ENCODE measurements around the gene GGA1. TPM values are rescaled to one million over a fixed set of nuclear protein-coding genes. Genes with fewer than 3 reads are reported as not detected.

Gene GGA1
- total and polyA plus RNA-seq, 10 donors: 43.4 to 134 (median 83.4) TPM

DNA sequence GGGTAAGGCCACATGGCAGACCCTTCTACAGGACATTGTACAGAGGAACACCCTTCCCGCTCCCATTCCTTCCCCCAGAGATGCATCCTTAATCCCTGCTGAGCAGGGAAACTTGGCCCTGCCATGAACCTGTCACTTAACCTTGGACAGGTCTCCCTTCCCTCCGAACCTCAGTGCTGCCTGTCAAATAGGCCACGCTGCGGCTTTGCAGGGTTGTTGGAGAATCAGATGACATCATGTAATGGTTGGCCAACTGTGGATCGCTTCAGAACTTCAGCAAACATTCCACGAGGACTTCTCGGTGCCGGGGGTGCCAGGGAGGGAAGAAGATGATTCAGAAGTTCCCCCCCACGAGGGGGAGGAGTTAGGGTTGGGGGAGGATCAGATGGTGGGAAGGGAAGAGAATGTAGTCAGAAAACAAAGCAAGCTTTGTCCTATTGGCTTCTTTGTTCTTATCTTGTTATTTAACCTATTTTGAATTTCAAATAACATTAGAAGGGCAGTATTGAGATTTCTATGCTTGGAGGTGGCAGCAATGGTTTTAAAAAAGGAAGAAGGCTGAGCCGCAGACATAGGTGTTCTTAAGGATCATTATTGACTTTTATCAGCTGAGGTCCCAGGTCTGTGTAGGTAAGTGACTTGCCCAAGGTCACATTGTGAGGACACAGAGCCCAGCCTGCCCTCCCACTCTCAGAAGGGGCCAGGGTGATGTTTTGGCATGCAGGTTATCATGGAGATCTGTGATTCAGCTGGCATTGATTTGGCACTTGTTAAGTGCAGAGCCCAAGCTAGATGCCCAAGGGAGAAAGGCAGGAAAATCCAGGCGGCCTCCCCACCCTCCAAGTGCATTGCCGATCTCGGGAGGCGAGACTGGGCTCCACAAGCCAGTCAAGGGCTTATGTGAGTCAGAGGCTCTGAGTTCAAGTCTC is 45.2 kb upstream of the GGA1 start:
- peak in 1 of 3 donors; percentile 22 for TF ChIP-seq POLR2AphosphoS5 (IDR thresholded peaks at IDR 0.05)
- TF ChIP-seq POLR2A (IDR thresholded peaks at IDR 0.05): no peak
- H3K27ac ChIP-seq: peak overlapping the region; percentile 1 to 91 (median 85)
- intact Hi-C loops (cut with DNase I; ENCODE audit: low total_unique reads): no loop called here
- DNase-seq: no peak
- 70 to 81% (median 76%) methylated on average over 14 of the region's 14 CpGs for WGBS, 5 donors
- peaks cover 32 to 84% (median 64%) of the 10 kb centered on the region in 6 donors for H3K4me1 ChIP-seq
- H3K27me3 ChIP-seq (replicated peaks in 1 of 7): peaks cover 0 to 79% (median 22%) of the 10 kb centered on the region in 7 donors
- peaks cover 0 to 10% (median 0%) of the 10 kb centered on the region in 6 donors for H3K36me3 ChIP-seq
- H3K4me3 ChIP-seq: peak overlapping the region in 1 of 8 donors; percentile 6
- no peaks in the 10 kb centered on the region for H3K9me3 ChIP-seq

GRCh38 chr22:37564111-37564711 is 44.4 kb upstream of the GGA1 start:
- TF ChIP-seq POLR2AphosphoS5 (IDR thresholded peaks at IDR 0.05) (peak in 1 of 3 donors; percentile 21), POLR2A (IDR thresholded peaks at IDR 0.05) (no peak), CTCF (IDR thresholded peaks at IDR 0.05 in 8 of 11, conservative IDR thresholded peaks at IDR 0.05 in 3 of 11) (no peak)
- peaks cover 32 to 88% (median 64%) of the 10 kb centered on the region in 6 donors for H3K4me1 ChIP-seq
- H3K9me3 ChIP-seq: no peaks in the 10 kb centered on the region
- DNase-seq: no peak
- WGBS, 5 donors: 73 to 81% (median 75%) methylated on average over 7 of the region's 7 CpGs
- peaks cover 0 to 71% (median 22%) of the 10 kb centered on the region in 7 donors for H3K27me3 ChIP-seq (replicated peaks in 1 of 7)
- peaks cover 0 to 18% (median 0%) of the 10 kb centered on the region in 6 donors for H3K36me3 ChIP-seq
- peak overlapping the region in 1 of 8 donors; percentile 6 for H3K4me3 ChIP-seq
- H3K27ac ChIP-seq: peak overlapping the region in 7 of 8 donors; percentile 17 to 91 (median 85)
- intact Hi-C loops (cut with DNase I; ENCODE audit: low total_unique reads): no loop called here

DNA sequence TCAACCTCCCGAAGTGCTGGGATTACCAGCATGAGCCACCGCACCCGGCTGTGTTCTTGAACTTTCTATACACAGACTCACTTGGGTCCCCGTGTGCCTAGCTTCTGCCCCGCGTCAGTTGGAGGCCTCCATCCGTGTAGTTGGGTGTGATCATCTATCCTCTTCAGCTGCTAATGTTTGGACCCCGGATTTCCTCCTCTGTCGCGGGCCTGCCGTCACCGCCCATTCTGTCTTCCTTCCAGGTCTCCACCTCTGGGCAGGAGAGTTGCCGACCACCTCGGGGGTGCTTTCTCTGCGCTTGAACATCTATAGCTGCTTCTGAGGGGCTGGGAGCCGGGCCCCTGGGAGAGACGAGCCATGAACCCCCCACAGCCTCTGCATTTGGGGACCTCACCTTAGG is 42.8 kb upstream of the GGA1 start:
- TF ChIP-seq POLR2AphosphoS5 (IDR thresholded peaks at IDR 0.05) (no peak), POLR2A (IDR thresholded peaks at IDR 0.05) (no peak), CTCF (IDR thresholded peaks at IDR 0.05 in 8 of 11, conservative IDR thresholded peaks at IDR 0.05 in 3 of 11) (no peak)
- peak overlapping the region in 1 of 8 donors; percentile 53 for H3K4me3 ChIP-seq
- H3K4me1 ChIP-seq: peaks cover 32 to 83% (median 60%) of the 10 kb centered on the region in 6 donors
- DNase-seq: no peak
- peaks cover 0 to 55% (median 18%) of the 10 kb centered on the region in 7 donors for H3K27me3 ChIP-seq (replicated peaks in 1 of 7)
- peak overlapping the region in 5 of 8 donors; percentile 64 to 90 (median 65) for H3K27ac ChIP-seq
- peaks cover 0 to 18% (median 0%) of the 10 kb centered on the region in 6 donors for H3K36me3 ChIP-seq
- 32 to 46% (median 42%) methylated on average over 17 of the region's 17 CpGs for WGBS, 5 donors
- no peaks in the 10 kb centered on the region for H3K9me3 ChIP-seq
- intact Hi-C loops (cut with DNase I; ENCODE audit: low total_unique reads): no loop called here

DNA sequence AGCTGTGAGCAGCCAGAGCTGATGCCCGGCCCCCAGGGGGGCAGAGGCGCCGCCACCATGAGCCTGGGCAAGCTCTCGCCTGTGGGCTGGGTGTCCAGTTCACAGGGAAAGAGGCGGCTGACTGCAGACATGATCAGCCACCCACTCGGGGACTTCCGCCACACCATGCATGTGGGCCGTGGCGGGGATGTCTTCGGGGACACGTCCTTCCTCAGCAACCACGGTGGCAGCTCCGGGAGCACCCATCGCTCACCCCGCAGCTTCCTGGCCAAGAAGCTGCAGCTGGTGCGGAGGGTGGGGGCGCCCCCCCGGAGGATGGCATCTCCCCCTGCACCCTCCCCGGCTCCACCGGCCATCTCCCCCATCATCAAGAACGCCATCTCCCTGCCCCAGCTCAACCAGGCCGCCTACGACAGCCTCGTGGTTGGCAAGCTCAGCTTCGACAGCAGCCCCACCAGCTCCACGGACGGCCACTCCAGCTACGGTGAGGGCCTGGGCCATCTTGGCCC is 42.3 kb upstream of the GGA1 start:
- H3K36me3 ChIP-seq: peaks cover 0 to 18% (median 0%) of the 10 kb centered on the region in 6 donors
- no peaks in the 10 kb centered on the region for H3K9me3 ChIP-seq
- peaks cover 0 to 50% (median 12%) of the 10 kb centered on the region in 7 donors for H3K27me3 ChIP-seq (replicated peaks in 1 of 7)
- peak overlapping the region in 3 of 8 donors; percentile 3 to 53 (median 9) for H3K4me3 ChIP-seq
- H3K4me1 ChIP-seq: peaks cover 26 to 78% (median 54%) of the 10 kb centered on the region in 6 donors
- DNase-seq: peak; percentile 91
- intact Hi-C loops (cut with DNase I; ENCODE audit: low total_unique reads): no loop called here
- WGBS, 5 donors: 18 to 48% (median 22%) methylated on average over 14 to 28 of the region's 28 CpGs
- TF ChIP-seq POLR2AphosphoS5 (IDR thresholded peaks at IDR 0.05) (peak; percentile 52 to 82 (median 58)), CTCF (IDR thresholded peaks at IDR 0.05 in 8 of 11, conservative IDR thresholded peaks at IDR 0.05 in 3 of 11) (no peak), POLR2A (IDR thresholded peaks at IDR 0.05) (no peak)
- peak overlapping the region; percentile 19 to 90 (median 64) for H3K27ac ChIP-seq

Measured in spleen (tissue), 11 donors.